ENCODE measurements around the gene FEN1.

- TF ChIP-seq CTCF (IDR thresholded peaks at IDR 0.05; ENCODE audit: poor library complexity) (no peak), EZH2 (IDR thresholded peaks at IDR 0.05; ENCODE audit: borderline replicate concordance) (no peak), EZH2phosphoT487 (IDR thresholded peaks at IDR 0.05; ENCODE audit: low read depth, severe bottlenecking, unreplicated experiment) (no peak)
These were observed 14.3 kb upstream of the FEN1 start for GRCh38 chr11:61778357-61778886.
